ENCODE data around the gene HCRT. TPM values are rescaled to one million over a fixed set of nuclear protein-coding genes. Genes with fewer than 3 reads are reported as not detected.
A peak's percentile ranks its signal among the peaks of the same experiment; 100 is the strongest.

The HCRT gene
- not detected for total RNA-seq

- H3K36me3 ChIP-seq: no peaks in the 10 kb centered on the region
- H3K27ac ChIP-seq: peak within 1 kb of the TSS in 1 of 2 donors; percentile 49
- peak within 1 kb of the TSS; percentile 69 to 70 for H3K4me3 ChIP-seq
- H3K9me3 ChIP-seq: no peaks in the 10 kb centered on the region
- peaks cover 9% of the 10 kb centered on the region for H3K27me3 ChIP-seq
- no peak for DNase-seq (ENCODE audit: low spot score in 2 of 2)
- intact Hi-C loops (cut with DNase I): no loop called here
- TF ChIP-seq CTCF (IDR thresholded peaks at IDR 0.05): no peak
- H3K4me1 ChIP-seq: peaks cover 5 to 12% of the 10 kb centered on the region in 2 donors
These were observed at the start of gene HCRT for GRCh38 chr17:42184713-42185620. Gene HCRT (minus strand): TSS chr17:42185452. CDS start chr17:42185365, 87 bp downstream.

GRCh38 chr17:42233994-42234393, 48.7 kb upstream of the HCRT start:
- H3K27me3 ChIP-seq: no peaks in the 10 kb centered on the region
- H3K36me3 ChIP-seq: no peaks in the 10 kb centered on the region
- intact Hi-C loops (cut with DNase I): loop anchor here (5.0 kb wide), 1 partner anchor 43 kb away; the partner anchor contains the start of gene STAT5B
- peaks cover 0 to 5% of the 10 kb centered on the region in 2 donors for H3K4me1 ChIP-seq
- TF ChIP-seq CTCF (IDR thresholded peaks at IDR 0.05): no peak
- H3K27ac ChIP-seq: no peak overlapping the region
- H3K9me3 ChIP-seq: no peaks in the 10 kb centered on the region
- no peak overlapping the region for H3K4me3 ChIP-seq
- no peak for DNase-seq (ENCODE audit: low spot score in 2 of 2)

- TF ChIP-seq CTCF (IDR thresholded peaks at IDR 0.05): no peak
- Histone ChIP-seq H3K4me1 (peaks cover 0 to 5% of the 10 kb centered on the region in 2 donors), H3K9me3 (no peaks in the 10 kb centered on the region), H3K27ac (no peak overlapping the region), H3K4me3 (no peak overlapping the region), H3K36me3 (no peaks in the 10 kb centered on the region), H3K27me3 (no peaks in the 10 kb centered on the region)
- DNase-seq (ENCODE audit: low spot score in 2 of 2): no peak
- intact Hi-C loops (cut with DNase I): loop anchor here (5.0 kb wide), 1 partner anchor 44 kb away; the partner anchor contains the start of gene STAT5B
These were observed 47.9 kb upstream of the HCRT start for GRCh38 chr17:42233156-42233555.

GRCh38 chr17:42230225-42230624, 45.0 kb upstream of the HCRT start:
- TF ChIP-seq CTCF (IDR thresholded peaks at IDR 0.05): no peak
- no peak for DNase-seq (ENCODE audit: low spot score in 2 of 2)
- Histone ChIP-seq H3K36me3 (peaks cover 0 to 7% of the 10 kb centered on the region in 2 donors), H3K27me3 (no peaks in the 10 kb centered on the region), H3K27ac (no peak overlapping the region), H3K4me3 (no peak overlapping the region), H3K4me1 (peaks cover 0 to 11% of the 10 kb centered on the region in 2 donors), H3K9me3 (no peaks in the 10 kb centered on the region)
- intact Hi-C loops (cut with DNase I): loop anchor here (5.0 kb wide), 1 partner anchor 47 kb away; the partner anchor contains the start of gene STAT5B

- Histone ChIP-seq H3K27ac (peak overlapping the region; percentile 22 to 29), H3K9me3 (no peaks in the 10 kb centered on the region), H3K4me3 (no peak overlapping the region), H3K36me3 (peaks cover 10 to 26% of the 10 kb centered on the region in 2 donors), H3K4me1 (peaks cover 0 to 7% of the 10 kb centered on the region in 2 donors), H3K27me3 (no peaks in the 10 kb centered on the region)
- DNase-seq (ENCODE audit: low spot score in 2 of 2): no peak
- intact Hi-C loops (cut with DNase I): no loop called here
- no peak for TF ChIP-seq CTCF (IDR thresholded peaks at IDR 0.05)
These were observed 42.8 kb upstream of the HCRT start for GRCh38 chr17:42227849-42228700.

Measured in ascending aorta (tissue), 2 donors.